Measurements from ENCODE around the gene NAXE.

The NAXE gene

DNA sequence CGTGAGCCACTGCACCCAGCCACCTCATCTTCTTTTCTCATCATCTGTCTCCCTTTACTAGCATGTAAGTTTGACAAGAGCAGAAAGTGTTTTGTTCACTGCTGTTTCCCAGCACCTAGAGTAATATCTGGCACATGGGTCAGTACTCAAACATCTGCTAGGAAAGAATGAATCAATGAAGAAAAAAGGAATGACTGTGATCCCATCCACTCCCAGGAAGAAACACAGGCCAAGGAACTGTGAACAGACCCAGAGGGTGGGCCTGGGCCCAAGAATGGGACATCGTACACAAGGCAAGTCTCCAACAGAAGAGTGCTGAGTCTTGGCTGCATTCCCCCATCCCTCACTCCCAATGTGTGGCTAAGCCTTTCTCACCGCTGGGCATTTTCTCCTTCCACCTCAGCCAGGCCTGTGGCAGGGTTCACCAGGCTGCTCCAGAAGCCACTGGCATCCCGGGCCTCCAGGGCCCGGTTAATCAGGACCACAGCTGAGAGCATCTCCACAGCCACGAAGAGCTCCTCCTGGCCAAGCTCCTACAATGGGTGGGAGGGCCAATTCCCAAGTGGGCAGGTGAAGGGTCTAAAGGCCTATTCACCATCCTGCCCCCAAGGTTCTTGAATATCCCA, 37.6 kb upstream of the NAXE start:
- in situ Hi-C loops (cut with HindIII; ENCODE audit: low pct_unique_long_range_greater_than_20kb, low sequenced_read_pairs), result no loop called here
- DNase-seq (ENCODE audit: low read depth in 1 of 2, low spot score in 1 of 2), result no peak
- TF ChIP-seq JUND (IDR thresholded peaks at IDR 0.05; ENCODE audit: low read depth), result no peak

- DNase-seq (ENCODE audit: low read depth in 1 of 2, low spot score in 1 of 2), result no peak
- in situ Hi-C loops (cut with HindIII; ENCODE audit: low pct_unique_long_range_greater_than_20kb, low sequenced_read_pairs), result no loop called here
- no peak for TF ChIP-seq JUND (IDR thresholded peaks at IDR 0.05; ENCODE audit: low read depth)
Observed at GRCh38 chr1:156554971-156555370, 36.6 kb upstream of the NAXE start.

DNA sequence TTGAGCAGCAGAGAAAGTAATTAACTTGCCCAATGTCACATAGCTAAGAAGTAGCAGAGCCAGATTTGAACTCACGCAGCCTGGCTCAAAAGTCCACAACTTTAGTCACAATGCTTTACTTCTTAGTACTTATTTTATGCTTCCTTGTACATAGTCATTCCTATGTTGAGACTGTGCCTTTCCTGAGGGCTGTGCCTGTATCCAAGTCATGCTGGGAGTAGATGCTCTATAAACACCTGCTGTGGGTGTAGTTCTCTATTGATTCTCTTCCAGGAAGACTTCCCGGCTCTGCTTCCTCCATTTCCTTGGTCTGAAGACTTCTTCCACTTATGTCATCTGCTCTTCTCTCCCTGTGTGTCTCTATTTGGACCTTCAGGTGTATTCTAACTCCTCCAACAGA, 35.9 kb upstream of the NAXE start:
- TF ChIP-seq JUND (IDR thresholded peaks at IDR 0.05; ENCODE audit: low read depth), result no peak
- in situ Hi-C loops (cut with HindIII; ENCODE audit: low pct_unique_long_range_greater_than_20kb, low sequenced_read_pairs), result no loop called here

GRCh38 chr1:156556354-156556753, 35.2 kb upstream of the NAXE start:
- DNase-seq (ENCODE audit: low read depth in 1 of 2, low spot score in 1 of 2), result no peak
- no peak for TF ChIP-seq JUND (IDR thresholded peaks at IDR 0.05; ENCODE audit: low read depth)

More for the DNA sequence above, 35.9 kb upstream of the NAXE start:
- DNase-seq (ENCODE audit: low read depth in 1 of 2, low spot score in 1 of 2), result no peak

GRCh38 chr1:156559086-156559796, 32.3 kb upstream of the NAXE start:
- no peak for TF ChIP-seq JUND (IDR thresholded peaks at IDR 0.05; ENCODE audit: low read depth)
- in situ Hi-C loops (cut with HindIII; ENCODE audit: low pct_unique_long_range_greater_than_20kb, low sequenced_read_pairs), result no loop called here
- no peak for DNase-seq (ENCODE audit: low read depth in 1 of 2, low spot score in 1 of 2)

More at GRCh38 chr1:156556354-156556753, 35.2 kb upstream of the NAXE start:
- in situ Hi-C loops (cut with HindIII; ENCODE audit: low pct_unique_long_range_greater_than_20kb, low sequenced_read_pairs), result no loop called here

GRCh38 chr1:156559797-156560385, 31.7 kb upstream of the NAXE start:
- TF ChIP-seq JUND (IDR thresholded peaks at IDR 0.05; ENCODE audit: low read depth), result no peak
- no peak for DNase-seq (ENCODE audit: low read depth in 1 of 2, low spot score in 1 of 2)
- in situ Hi-C loops (cut with HindIII; ENCODE audit: low pct_unique_long_range_greater_than_20kb, low sequenced_read_pairs), result no loop called here

DNA sequence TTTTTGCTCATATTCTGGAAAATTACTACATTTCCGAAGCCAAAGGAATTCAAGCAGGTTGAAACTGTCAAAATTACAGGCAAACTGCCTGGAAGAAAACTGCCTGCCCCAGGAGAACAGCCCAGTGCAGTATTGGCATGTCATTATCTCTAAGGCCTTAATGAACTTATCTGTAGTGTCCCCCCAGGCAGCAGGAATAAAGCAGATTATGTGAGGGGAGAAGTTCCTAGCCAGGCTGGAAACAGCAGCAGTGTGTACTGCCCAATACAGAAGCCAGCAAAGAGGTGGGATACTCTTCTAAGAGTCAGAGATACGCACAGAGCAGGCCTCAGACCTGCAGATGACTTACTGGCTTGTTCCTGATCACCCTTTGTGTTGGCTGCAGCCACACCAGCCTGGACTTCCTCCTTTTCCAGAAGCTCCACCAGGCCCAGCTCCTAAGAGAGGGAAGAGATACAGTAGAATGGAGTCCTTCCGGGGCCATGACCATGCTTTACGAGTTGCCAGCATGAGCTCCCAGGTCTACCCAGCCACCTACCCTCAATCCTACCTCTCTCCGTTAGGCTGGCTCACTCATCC, 30.9 kb upstream of the NAXE start:
- in situ Hi-C loops (cut with HindIII; ENCODE audit: low pct_unique_long_range_greater_than_20kb, low sequenced_read_pairs), result no loop called here
- DNase-seq (ENCODE audit: low read depth in 1 of 2, low spot score in 1 of 2), result no peak
- TF ChIP-seq JUND (IDR thresholded peaks at IDR 0.05; ENCODE audit: low read depth), result no peak

GRCh38 chr1:156565519-156565918, 26.1 kb upstream of the NAXE start:
- no peak for TF ChIP-seq JUND (IDR thresholded peaks at IDR 0.05; ENCODE audit: low read depth)
- DNase-seq (ENCODE audit: low read depth in 1 of 2, low spot score in 1 of 2), result no peak
- in situ Hi-C loops (cut with HindIII; ENCODE audit: low pct_unique_long_range_greater_than_20kb, low sequenced_read_pairs), result no loop called here

- DNase-seq (ENCODE audit: low read depth in 1 of 2, low spot score in 1 of 2), result no peak
- in situ Hi-C loops (cut with HindIII; ENCODE audit: low pct_unique_long_range_greater_than_20kb, low sequenced_read_pairs), result no loop called here
- no peak for TF ChIP-seq JUND (IDR thresholded peaks at IDR 0.05; ENCODE audit: low read depth)
Observed at GRCh38 chr1:156566436-156566835, 25.1 kb upstream of the NAXE start.

DNA sequence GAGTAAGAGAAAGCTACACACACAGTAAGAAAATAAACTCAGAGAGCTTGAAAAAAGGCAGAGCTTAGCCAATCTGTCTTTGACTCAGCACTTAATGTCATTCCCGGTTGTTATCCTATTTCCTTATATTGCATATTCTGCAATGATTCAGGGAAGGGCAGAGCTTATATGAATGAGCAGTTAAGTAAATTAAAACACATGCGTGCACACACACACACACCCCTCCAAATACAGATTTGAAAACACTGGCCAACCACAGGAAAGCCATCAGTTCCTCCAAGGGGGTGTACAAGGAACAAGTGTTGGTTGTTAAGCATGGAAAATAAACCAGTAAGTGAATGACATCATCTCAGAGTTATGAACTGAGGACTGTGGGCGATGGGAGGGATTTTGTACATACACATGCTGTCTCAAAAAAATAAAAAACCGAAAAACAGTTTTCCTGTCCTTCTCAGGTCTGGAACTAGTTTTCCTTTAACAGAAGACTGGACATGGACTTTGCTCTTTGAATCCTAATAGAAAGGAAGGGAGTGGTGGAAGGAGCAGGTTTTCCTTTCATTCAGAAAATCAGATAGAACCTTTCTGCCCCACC, 20.2 kb upstream of the NAXE start:
- in situ Hi-C loops (cut with HindIII; ENCODE audit: low pct_unique_long_range_greater_than_20kb, low sequenced_read_pairs), result no loop called here
- DNase-seq (ENCODE audit: low read depth in 1 of 2, low spot score in 1 of 2), result no peak
- no peak for TF ChIP-seq JUND (IDR thresholded peaks at IDR 0.05; ENCODE audit: low read depth)

DNA sequence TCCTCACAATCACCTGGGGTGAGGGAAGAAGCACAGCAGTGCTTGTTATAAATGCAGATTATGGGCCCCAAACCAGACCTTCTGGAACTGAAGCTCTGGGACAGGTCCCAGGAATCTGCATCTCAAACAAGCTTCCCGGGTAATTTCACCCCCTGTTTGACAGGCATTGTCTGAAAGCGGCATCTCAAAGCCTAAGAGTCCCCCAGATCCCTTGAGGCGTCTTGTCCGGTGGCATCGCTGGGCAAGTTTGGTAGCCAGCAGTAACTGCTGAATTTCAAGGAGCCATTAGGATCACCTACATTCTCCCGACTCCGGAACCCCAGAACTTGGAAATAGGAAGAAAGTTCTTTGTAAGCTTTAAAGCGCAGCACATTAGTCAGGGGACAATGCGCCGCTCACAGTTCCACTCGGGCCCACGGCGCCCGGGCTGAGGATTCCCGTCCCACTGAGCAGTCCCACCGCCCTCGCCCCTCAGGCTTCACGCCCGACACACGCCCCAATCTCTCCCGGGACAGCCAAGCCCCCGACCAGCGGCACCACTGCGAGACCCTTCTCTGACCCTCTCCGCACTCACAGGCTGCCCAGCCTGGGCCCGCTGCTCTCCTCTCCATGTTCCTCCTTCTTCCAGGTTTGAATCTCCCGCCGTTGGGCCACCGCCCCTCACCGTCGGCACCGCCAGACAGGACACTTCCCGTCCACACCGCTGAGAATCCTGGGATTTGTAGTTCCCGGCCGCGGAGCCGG, 19.5 kb upstream of the NAXE start, which contains the start of gene IQGAP3:
IQGAP3 (minus strand) TSS at position 647 of the 744 bp plus-strand sequence; CDS start at position 611, 36 bp downstream.
- in situ Hi-C loops (cut with HindIII; ENCODE audit: low pct_unique_long_range_greater_than_20kb, low sequenced_read_pairs), result no loop called here
- TF ChIP-seq JUND (IDR thresholded peaks at IDR 0.05; ENCODE audit: low read depth), result no peak
- peak; percentile 93 to 98 for DNase-seq (ENCODE audit: low read depth in 1 of 2, low spot score in 1 of 2)

DNA sequence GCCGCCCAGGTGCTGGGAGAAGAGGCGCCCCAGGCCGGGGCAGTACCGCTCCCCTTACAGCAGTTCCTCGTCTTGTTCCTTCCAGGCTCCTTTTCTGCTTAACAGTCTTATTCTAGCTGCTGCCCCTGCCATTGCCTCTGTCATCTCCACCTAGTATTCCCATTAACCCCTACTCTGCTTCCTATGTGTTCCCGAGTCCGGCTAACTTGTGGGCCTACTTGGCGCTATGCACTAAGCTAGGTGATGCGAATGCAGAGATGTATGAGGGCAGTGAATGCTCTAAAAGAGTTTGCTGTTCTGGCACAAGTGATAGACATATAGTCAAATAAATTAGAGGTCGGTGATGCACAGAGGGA, 18.9 kb upstream of the NAXE start:
- TF ChIP-seq JUND (IDR thresholded peaks at IDR 0.05; ENCODE audit: low read depth), result no peak
- in situ Hi-C loops (cut with HindIII; ENCODE audit: low pct_unique_long_range_greater_than_20kb, low sequenced_read_pairs), result no loop called here
- no peak for DNase-seq (ENCODE audit: low read depth in 1 of 2, low spot score in 1 of 2)

Measured in T47D (cell line).